ENCODE results near the gene GPSM3. TPM values are rescaled to one million over a fixed set of nuclear protein-coding genes. Genes with fewer than 3 reads are reported as not detected.

GPSM3 gene
- total RNA-seq, 1 experiment from 2014 or later, result 11.8 TPM

- Histone ChIP-seq H2AK5ac (ENCODE audit: insufficient read length, low read length) (no peak overlapping the region), H3K27me3 (ENCODE audit: insufficient read depth, low read length) (no peaks in the 10 kb centered on the region), H4K20me1 (ENCODE audit: control insufficient read depth, insufficient read depth, insufficient read length) (no peaks in the 10 kb centered on the region), H3K9me3 (ENCODE audit: control insufficient read depth, low read depth, low read length) (no peaks in the 10 kb centered on the region), H2BK5ac (ENCODE audit: insufficient read length, low read length) (no peak overlapping the region), H3K4me2 (ENCODE audit: insufficient read depth, insufficient read length, low read length) (no peak overlapping the region), H4K5ac (ENCODE audit: insufficient read length, low read depth, low read length) (no peak overlapping the region), H2AFZ (ENCODE audit: low read length) (no peak overlapping the region), H3K27ac (ENCODE audit: insufficient read length, low read depth, low read length) (no peak overlapping the region), H2BK120ac (ENCODE audit: low read depth, low read length, poor library complexity, severe bottlenecking) (no peak overlapping the region), H2BK20ac (ENCODE audit: low read depth, low read length, poor library complexity, severe bottlenecking) (no peak overlapping the region), H3K9ac (ENCODE audit: extremely low read depth, insufficient read length, low read length) (no peak overlapping the region), H4K91ac (ENCODE audit: insufficient read length, low read depth, low read length) (no peak overlapping the region), H3K23ac (ENCODE audit: insufficient read length, low read depth, low read length) (no peak overlapping the region), H3K56ac (ENCODE audit: insufficient read length, low read depth, low read length) (no peak overlapping the region), H2BK12ac (ENCODE audit: insufficient read length, low read depth, low read length) (no peak overlapping the region), H3T11ph (ENCODE audit: low read length) (no peak overlapping the region), H3K4me1 (ENCODE audit: insufficient read depth, low read length) (no peaks in the 10 kb centered on the region), H2BK15ac (ENCODE audit: low read depth, low read length) (no peak overlapping the region), H3K18ac (ENCODE audit: insufficient read length, low read depth, low read length) (no peak overlapping the region), H3K14ac (ENCODE audit: insufficient read depth, low read length) (no peak overlapping the region), H3K23me2 (ENCODE audit: insufficient read length, low read depth, low read length, poor library complexity, severe bottlenecking) (peaks cover 15% of the 10 kb centered on the region), H3K79me1 (ENCODE audit: insufficient read depth, low read depth, low read length, poor library complexity, severe bottlenecking) (no peaks in the 10 kb centered on the region), H3K79me2 (ENCODE audit: insufficient read depth, low read length) (no peaks in the 10 kb centered on the region; the same call in 1 of the 2 replicates), H3K4ac (ENCODE audit: low read depth, low read length) (no peak overlapping the region), H4K8ac (replicated peaks; ENCODE audit: insufficient read length, low read depth, low read length) (no peak overlapping the region)
- Mint-ChIP-seq H3K4me3 (no peak overlapping the region), H3K4me1 (peaks cover 11 to 13% of the 10 kb centered on the region in 2 experiments), H3K36me3 (ENCODE audit: insufficient read depth in 1 of 3, low read depth in 3 of 3) (peaks cover 29 to 58% (median 38%) of the 10 kb centered on the region in 3 experiments), H3K9me3 (no peaks in the 10 kb centered on the region), H3K27ac (no peak overlapping the region), H3K27me3 (ENCODE audit: low read depth) (no peaks in the 10 kb centered on the region)
- no peak for TF ChIP-seq CTCF (conservative IDR thresholded peaks at IDR 0.05)
- DNase-seq, result no peak
Measured at GRCh38 chr6:32158052-32158451, 34.4 kb downstream of the GPSM3 start.

Data from H9 (cell line).